ENCODE measurements around the gene TBX1. TPM values are rescaled to one million over a fixed set of nuclear protein-coding genes. Genes with fewer than 3 reads are reported as not detected.

The TBX1 gene
- total and polyA plus RNA-seq, 2 of the 13 experiments (the other 11 are each of a cell fraction or from before 2014, with no cell fraction given) = not detected

DNA sequence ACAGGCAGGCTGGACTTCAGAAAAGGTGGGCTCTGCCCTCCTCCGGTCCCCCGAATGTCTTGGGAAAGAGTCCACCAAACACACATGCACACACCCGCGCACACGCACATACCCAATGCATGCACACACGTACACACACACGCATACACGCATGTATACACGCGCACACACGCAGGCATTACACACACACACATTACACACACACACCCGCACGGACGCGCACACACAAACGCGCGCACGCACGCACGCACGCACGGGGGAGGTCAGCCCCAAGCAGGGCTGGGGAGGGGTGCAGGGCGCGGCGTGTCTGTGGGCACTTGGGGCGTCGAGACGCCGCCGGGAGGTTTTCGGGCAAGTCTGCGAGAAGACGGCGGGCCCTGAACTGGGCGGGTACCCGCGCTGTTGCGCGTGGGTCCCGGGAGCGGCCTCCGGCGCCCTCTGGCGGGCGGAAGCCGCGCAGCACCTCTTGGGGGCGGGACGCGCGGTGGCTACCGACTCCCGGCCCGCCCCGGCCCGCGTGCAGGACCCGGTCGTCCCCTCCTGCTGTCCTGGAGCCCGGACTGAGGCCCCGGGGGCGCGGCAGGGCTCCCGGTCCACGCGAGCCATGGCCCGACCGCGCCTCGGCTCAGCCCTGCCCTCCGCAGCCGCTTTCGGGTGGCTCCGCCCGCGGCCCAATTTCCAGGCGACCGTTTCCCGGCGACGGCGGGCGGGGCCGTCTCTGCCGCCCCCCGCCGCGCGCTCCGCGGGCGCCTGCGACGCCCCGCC is 42.7 kb upstream of the TBX1 start (continued):
- TF ChIP-seq BRF2 (CRISPR knock-in tag; IDR thresholded peaks at IDR 0.05) (no peak), ARHGAP35 (CRISPR knock-in tag; IDR thresholded peaks at IDR 0.05; ENCODE audit: borderline replicate concordance) (no peak), ZBED4 (CRISPR knock-in tag; IDR thresholded peaks at IDR 0.05; ENCODE audit: borderline replicate concordance) (peak; percentile 75), XRCC5 (optimal IDR thresholded peaks at IDR 0.05; ENCODE audit: low read length) (peak; percentile 43), NCOR1 (IDR thresholded peaks at IDR 0.05; ENCODE audit: borderline replicate concordance, low read length) (no peak), ZNF530 (CRISPR knock-in tag; IDR thresholded peaks at IDR 0.05; ENCODE audit: low read depth) (no peak), MBD4 (IDR thresholded peaks at IDR 0.05; ENCODE audit: borderline replicate concordance, low read length) (no peak), MXI1 (IDR thresholded peaks at IDR 0.05; ENCODE audit: borderline replicate concordance, low read depth, low read length) (0 out of 3 replicates have a peak, but pooled peaks have one; percentile 21), AHR (CRISPR knock-in tag; IDR thresholded peaks at IDR 0.05) (no peak), SP4 (CRISPR knock-in tag; IDR thresholded peaks at IDR 0.05) (0 out of 2 replicates have a peak, but pooled peaks have one; percentile 18), RAD21 (CRISPR knock-in tag; IDR thresholded peaks at IDR 0.05) (peak; percentile 92), POLR2AphosphoS5 (IDR thresholded peaks at IDR 0.05; ENCODE audit: low read depth, low read length) (no peak), BRD4 (CRISPR knock-in tag; IDR thresholded peaks at IDR 0.05) (no peak), STAG1 (CRISPR knock-in tag; IDR thresholded peaks at IDR 0.05) (peak; percentile 79), ISX (CRISPR knock-in tag; conservative IDR thresholded peaks at IDR 0.05) (no peak)
- TF ChIP-seq, protein P1, sequence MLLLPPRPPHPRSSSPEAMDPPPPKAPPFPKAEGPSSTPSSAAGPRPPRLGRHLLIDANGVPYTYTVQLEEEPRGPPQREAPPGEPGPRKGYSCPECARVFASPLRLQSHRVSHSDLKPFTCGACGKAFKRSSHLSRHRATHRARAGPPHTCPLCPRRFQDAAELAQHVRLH (CRISPR knock-in tag; IDR thresholded peaks at IDR 0.05; ENCODE audit: borderline replicate concordance, low read depth) = no peak
- TF ChIP-seq, protein P2, sequence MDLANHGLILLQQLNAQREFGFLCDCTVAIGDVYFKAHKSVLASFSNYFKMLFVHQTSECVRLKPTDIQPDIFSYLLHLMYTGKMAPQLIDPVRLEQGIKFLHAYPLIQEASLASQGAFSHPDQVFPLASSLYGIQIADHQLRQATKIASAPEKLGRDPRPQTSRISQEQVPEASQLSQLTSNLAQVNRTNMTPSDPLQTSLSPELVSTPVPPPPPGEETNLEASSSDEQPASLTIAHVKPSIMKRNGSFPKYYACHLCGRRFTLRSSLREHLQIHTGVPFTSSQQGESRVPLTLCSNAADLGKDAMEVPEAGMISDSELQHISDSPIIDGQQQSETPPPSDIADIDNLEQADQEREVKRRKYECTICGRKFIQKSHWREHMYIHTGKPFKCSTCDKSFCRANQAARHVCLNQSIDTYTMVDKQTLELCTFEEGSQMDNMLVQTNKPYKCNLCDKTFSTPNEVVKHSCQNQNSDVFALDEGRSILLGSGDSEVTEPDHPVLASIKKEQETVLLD (CRISPR knock-in tag; IDR thresholded peaks at IDR 0.05; ENCODE audit: low read depth) = no peak
- TF ChIP-seq, protein P3, sequence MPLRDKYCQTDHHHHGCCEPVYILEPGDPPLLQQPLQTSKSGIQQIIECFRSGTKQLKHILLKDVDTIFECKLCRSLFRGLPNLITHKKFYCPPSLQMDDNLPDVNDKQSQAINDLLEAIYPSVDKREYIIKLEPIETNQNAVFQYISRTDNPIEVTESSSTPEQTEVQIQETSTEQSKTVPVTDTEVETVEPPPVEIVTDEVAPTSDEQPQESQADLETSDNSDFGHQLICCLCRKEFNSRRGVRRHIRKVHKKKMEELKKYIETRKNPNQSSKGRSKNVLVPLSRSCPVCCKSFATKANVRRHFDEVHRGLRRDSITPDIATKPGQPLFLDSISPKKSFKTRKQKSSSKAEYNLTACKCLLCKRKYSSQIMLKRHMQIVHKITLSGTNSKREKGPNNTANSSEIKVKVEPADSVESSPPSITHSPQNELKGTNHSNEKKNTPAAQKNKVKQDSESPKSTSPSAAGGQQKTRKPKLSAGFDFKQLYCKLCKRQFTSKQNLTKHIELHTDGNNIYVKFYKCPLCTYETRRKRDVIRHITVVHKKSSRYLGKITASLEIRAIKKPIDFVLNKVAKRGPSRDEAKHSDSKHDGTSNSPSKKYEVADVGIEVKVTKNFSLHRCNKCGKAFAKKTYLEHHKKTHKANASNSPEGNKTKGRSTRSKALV (CRISPR knock-in tag; IDR thresholded peaks at IDR 0.05) = no peak
- TF ChIP-seq, protein P4, sequence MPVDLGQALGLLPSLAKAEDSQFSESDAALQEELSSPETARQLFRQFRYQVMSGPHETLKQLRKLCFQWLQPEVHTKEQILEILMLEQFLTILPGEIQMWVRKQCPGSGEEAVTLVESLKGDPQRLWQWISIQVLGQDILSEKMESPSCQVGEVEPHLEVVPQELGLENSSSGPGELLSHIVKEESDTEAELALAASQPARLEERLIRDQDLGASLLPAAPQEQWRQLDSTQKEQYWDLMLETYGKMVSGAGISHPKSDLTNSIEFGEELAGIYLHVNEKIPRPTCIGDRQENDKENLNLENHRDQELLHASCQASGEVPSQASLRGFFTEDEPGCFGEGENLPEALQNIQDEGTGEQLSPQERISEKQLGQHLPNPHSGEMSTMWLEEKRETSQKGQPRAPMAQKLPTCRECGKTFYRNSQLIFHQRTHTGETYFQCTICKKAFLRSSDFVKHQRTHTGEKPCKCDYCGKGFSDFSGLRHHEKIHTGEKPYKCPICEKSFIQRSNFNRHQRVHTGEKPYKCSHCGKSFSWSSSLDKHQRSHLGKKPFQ (CRISPR knock-in tag; IDR thresholded peaks at IDR 0.05; ENCODE audit: insufficient replicate concordance) = no peak
